WI38 (cell line): ENCODE measurements around the gene CSTPP1.
"Not testable (repeated sequence)": the region's sequence is repeated elsewhere in the genome, so short reads cannot be mapped to it uniquely, and the experiment has no call there.

Experiments
- H3K4me3 ChIP-seq: 2 replicates; pipeline ENCODE4 v1.5.1; 2011; ENCODE audit warnings: low read depth, mild to moderate bottlenecking, control low read depth, low read length
- CTCF ChIP-seq: IDR thresholded peaks from 2 replicates; pipeline ENCODE4 v1.5.1; 2012; ENCODE audit warnings: low read depth, mild to moderate bottlenecking, control low read depth, low read length

CSTPP1 gene

GRCh38 chr11:47105974-47106373 lies 169.4 kb downstream of the CSTPP1 start:
- no peak for TF ChIP-seq CTCF

GRCh38 chr11:47106798-47107411 lies 170.3 kb downstream of the CSTPP1 start:
- TF ChIP-seq CTCF: no peak
- no peak overlapping the region for H3K4me3 ChIP-seq

More at GRCh38 chr11:47105974-47106373, 169.4 kb downstream of the CSTPP1 start:
- no peak overlapping the region for H3K4me3 ChIP-seq

- no peak for TF ChIP-seq CTCF
- H3K4me3 ChIP-seq: no peak overlapping the region
Observed at GRCh38 chr11:47107744-47108143, 171.2 kb downstream of the CSTPP1 start.

GRCh38 chr11:47108214-47108613 lies 171.7 kb downstream of the CSTPP1 start:
- TF ChIP-seq CTCF: no peak
- no peak overlapping the region for H3K4me3 ChIP-seq

- H3K4me3 ChIP-seq: no peak overlapping the region
Observed at GRCh38 chr11:47109051-47109726, 172.6 kb downstream of the CSTPP1 start.

GRCh38 chr11:47109727-47110246 lies 173.2 kb downstream of the CSTPP1 start:
- H3K4me3 ChIP-seq: no peak overlapping the region
- TF ChIP-seq CTCF: no peak

More at GRCh38 chr11:47109051-47109726, 172.6 kb downstream of the CSTPP1 start:
- TF ChIP-seq CTCF: no peak

- no peak overlapping the region for H3K4me3 ChIP-seq
- no peak for TF ChIP-seq CTCF
Observed at GRCh38 chr11:47111318-47111804, 174.8 kb downstream of the CSTPP1 start.

GRCh38 chr11:47112941-47113340 lies 176.4 kb downstream of the CSTPP1 start:
- H3K4me3 ChIP-seq: not testable (repeated sequence)

- not testable (repeated sequence) for H3K4me3 ChIP-seq
Observed at GRCh38 chr11:47118958-47119688, 182.6 kb downstream of the CSTPP1 start.
